Spleen (tissue), 7 donors: ENCODE data around the gene CCDC91.

ENCODE experiments used
- POLR2A ChIP-seq, 3 donors: fragments of 450-650 bp; IDR thresholded peaks; one replicate each; pipeline ENCODE4 v1.5.1; 2017; ENCODE audit warnings: antibody characterized with exemption in 3 of 3, mild to moderate bottlenecking in 1 of 3
- TF ChIP-seq, protein P1 (sequence below), 11 experiments: fragments of 200-600 bp in 7 of 11; fragments of 450-650 bp in 4 of 11; sonication (generic) in 4 of 11; IDR thresholded peaks in 8 of 11; conservative IDR thresholded peaks in 3 of 11; 1 replicate in 7 of 11; 2 replicates in 4 of 11; pipeline versions ENCODE4 v1.4.0 to v1.8.0; 2016 to 2021; ENCODE audit warnings: antibody characterized with exemption in 11 of 11, inconsistent platforms in 4 of 11, mild to moderate bottlenecking in 1 of 11
- donor health status: DM: no; HTN: no; CAD: no; lungs with moderate emphysema.
- donor health status: DM: no; HTN: no; CAD: no.
- donor health status: DM: no; HTN: no; CAD: no.

DNA sequence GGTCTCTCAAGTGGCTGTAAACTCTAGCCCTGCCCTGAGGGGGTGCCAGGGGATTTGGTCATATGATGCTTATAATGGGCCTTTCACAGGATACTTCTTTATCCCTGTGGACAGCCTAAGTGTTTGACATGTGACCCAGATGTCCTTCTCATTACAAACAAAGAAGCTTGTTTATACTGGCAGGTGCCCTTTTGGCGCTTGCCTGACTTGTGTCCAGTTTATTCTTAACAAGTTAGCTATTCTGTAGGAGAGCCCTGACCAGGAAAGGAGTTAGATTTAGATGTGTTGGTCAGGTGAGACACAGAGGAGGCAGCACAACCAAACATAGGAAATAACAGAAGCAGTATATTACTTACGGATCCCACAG lies 51.9 kb downstream of the CCDC91 start:
- TF ChIP-seq, protein P1, sequence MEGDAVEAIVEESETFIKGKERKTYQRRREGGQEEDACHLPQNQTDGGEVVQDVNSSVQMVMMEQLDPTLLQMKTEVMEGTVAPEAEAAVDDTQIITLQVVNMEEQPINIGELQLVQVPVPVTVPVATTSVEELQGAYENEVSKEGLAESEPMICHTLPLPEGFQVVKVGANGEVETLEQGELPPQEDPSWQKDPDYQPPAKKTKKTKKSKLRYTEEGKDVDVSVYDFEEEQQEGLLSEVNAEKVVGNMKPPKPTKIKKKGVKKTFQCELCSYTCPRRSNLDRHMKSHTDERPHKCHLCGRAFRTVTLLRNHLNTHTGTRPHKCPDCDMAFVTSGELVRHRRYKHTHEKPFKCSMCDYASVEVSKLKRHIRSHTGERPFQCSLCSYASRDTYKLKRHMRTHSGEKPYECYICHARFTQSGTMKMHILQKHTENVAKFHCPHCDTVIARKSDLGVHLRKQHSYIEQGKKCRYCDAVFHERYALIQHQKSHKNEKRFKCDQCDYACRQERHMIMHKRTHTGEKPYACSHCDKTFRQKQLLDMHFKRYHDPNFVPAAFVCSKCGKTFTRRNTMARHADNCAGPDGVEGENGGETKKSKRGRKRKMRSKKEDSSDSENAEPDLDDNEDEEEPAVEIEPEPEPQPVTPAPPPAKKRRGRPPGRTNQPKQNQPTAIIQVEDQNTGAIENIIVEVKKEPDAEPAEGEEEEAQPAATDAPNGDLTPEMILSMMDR (IDR thresholded peaks at IDR 0.05 in 8 of 11, conservative IDR thresholded peaks at IDR 0.05 in 3 of 11): no peak
- TF ChIP-seq POLR2A (IDR thresholded peaks at IDR 0.05): no peak
